HCEC 1CT (cell line): ENCODE data around the gene SSH2.
"Not testable (repeated sequence)": the region's sequence is repeated elsewhere in the genome, so short reads cannot be mapped to it uniquely, and the experiment has no call there.

Source experiments
- DNase-seq: peaks from one replicate; pipeline ENCODE4 v3.0.0-alpha.2; 2017

The SSH2 gene

GRCh38 chr17:29930409-29931010 lies 482 bp upstream of the SSH2 start:
- no peak for DNase-seq

- peak; percentile 42 for DNase-seq
These were observed 959 bp downstream of the SSH2 start for GRCh38 chr17:29929006-29929532.

GRCh38 chr17:29927546-29927945 lies 2.5 kb downstream of the SSH2 start:
- no peak for DNase-seq

- no peak for DNase-seq
These were observed 5.2 kb downstream of the SSH2 start for GRCh38 chr17:29924786-29925185.

GRCh38 chr17:29918922-29919856 lies 10.8 kb downstream of the SSH2 start:
- DNase-seq, result no peak

GRCh38 chr17:29918016-29918415 lies 12.0 kb downstream of the SSH2 start:
- DNase-seq, result no peak

- no peak for DNase-seq
These were observed 15.1 kb downstream of the SSH2 start for GRCh38 chr17:29914819-29915537.

- no peak for DNase-seq
These were observed 18.3 kb downstream of the SSH2 start for GRCh38 chr17:29911641-29912177.

- no peak for DNase-seq
These were observed 20.6 kb downstream of the SSH2 start for GRCh38 chr17:29909236-29910003.

- no peak for DNase-seq
These were observed 23.1 kb downstream of the SSH2 start for GRCh38 chr17:29906969-29907368.

- no peak for DNase-seq
These were observed 24.2 kb downstream of the SSH2 start for GRCh38 chr17:29905879-29906167.

GRCh38 chr17:29905086-29905878 lies 24.7 kb downstream of the SSH2 start:
- no peak for DNase-seq

GRCh38 chr17:29903471-29903870 lies 26.6 kb downstream of the SSH2 start:
- no peak for DNase-seq

- DNase-seq, result not testable (repeated sequence)
These were observed 32.9 kb downstream of the SSH2 start for GRCh38 chr17:29897136-29897535.

- no peak for DNase-seq
These were observed 37.8 kb downstream of the SSH2 start for GRCh38 chr17:29892201-29892600.

GRCh38 chr17:29891131-29891530 lies 38.9 kb downstream of the SSH2 start:
- DNase-seq, result no peak

- no peak for DNase-seq
These were observed 44.9 kb downstream of the SSH2 start for GRCh38 chr17:29885031-29885640.

GRCh38 chr17:29883497-29883896 lies 46.5 kb downstream of the SSH2 start:
- DNase-seq, result no peak

- no peak for DNase-seq
These were observed 48.8 kb downstream of the SSH2 start for GRCh38 chr17:29881256-29881655.

GRCh38 chr17:29880031-29880430 lies 50.0 kb downstream of the SSH2 start:
- no peak for DNase-seq

GRCh38 chr17:29874931-29875596 lies 55.0 kb downstream of the SSH2 start:
- no peak for DNase-seq
